ENCODE data around the gene TRIM39.
A peak's percentile ranks its signal among the peaks of the same experiment; 100 is the strongest.

TRIM39 gene

GRCh38 chr6:30327232-30327746, 562 bp downstream of the TRIM39 start:
- DNase-seq (ENCODE audit: extremely low read depth in 1 of 2, low read depth in 1 of 2), result no peak

- DNase-seq (ENCODE audit: extremely low read depth in 1 of 2, low read depth in 1 of 2), result no peak
Measured at GRCh38 chr6:30328397-30328796, 1.7 kb downstream of the TRIM39 start.

- no peak for DNase-seq (ENCODE audit: extremely low read depth in 1 of 2, low read depth in 1 of 2)
Measured at GRCh38 chr6:30329331-30329730, 2.6 kb downstream of the TRIM39 start.

GRCh38 chr6:30331981-30332380, 5.3 kb downstream of the TRIM39 start:
- no peak for DNase-seq (ENCODE audit: extremely low read depth in 1 of 2, low read depth in 1 of 2)

- no peak for DNase-seq (ENCODE audit: extremely low read depth in 1 of 2, low read depth in 1 of 2)
Measured at GRCh38 chr6:30334075-30334783, 7.5 kb downstream of the TRIM39 start.

GRCh38 chr6:30340589-30341054, 13.9 kb downstream of the TRIM39 start:
- no peak for DNase-seq (ENCODE audit: extremely low read depth in 1 of 2, low read depth in 1 of 2)

GRCh38 chr6:30341218-30341617, 14.5 kb downstream of the TRIM39 start:
- no peak for DNase-seq (ENCODE audit: extremely low read depth in 1 of 2, low read depth in 1 of 2)

GRCh38 chr6:30341728-30342127, 15.0 kb downstream of the TRIM39 start:
- no peak for DNase-seq (ENCODE audit: extremely low read depth in 1 of 2, low read depth in 1 of 2)

- no peak for DNase-seq (ENCODE audit: extremely low read depth in 1 of 2, low read depth in 1 of 2)
Measured at GRCh38 chr6:30344191-30344867, 17.6 kb downstream of the TRIM39 start.

GRCh38 chr6:30344868-30345671, 18.3 kb downstream of the TRIM39 start, which contains the start of gene RPP21:
Gene RPP21, plus strand, starts transcription at chr6:30345156. Its CDS starts 16 bp downstream, at chr6:30345172.
- DNase-seq (ENCODE audit: extremely low read depth in 1 of 2, low read depth in 1 of 2), result peak; percentile 74 to 79

GRCh38 chr6:30345852-30346251, 19.1 kb downstream of the TRIM39 start:
- DNase-seq (ENCODE audit: extremely low read depth in 1 of 2, low read depth in 1 of 2), result no peak

- no peak for DNase-seq (ENCODE audit: extremely low read depth in 1 of 2, low read depth in 1 of 2)
Measured at GRCh38 chr6:30348957-30349356, 22.2 kb downstream of the TRIM39 start.

GRCh38 chr6:30349421-30350177, 22.9 kb downstream of the TRIM39 start:
- no peak for DNase-seq (ENCODE audit: extremely low read depth in 1 of 2, low read depth in 1 of 2)

- no peak for DNase-seq (ENCODE audit: extremely low read depth in 1 of 2, low read depth in 1 of 2)
Measured at GRCh38 chr6:30350524-30350923, 23.8 kb downstream of the TRIM39 start.

- no peak for DNase-seq (ENCODE audit: extremely low read depth in 1 of 2, low read depth in 1 of 2)
Measured at GRCh38 chr6:30352550-30352949, 25.8 kb downstream of the TRIM39 start.

- no peak for DNase-seq (ENCODE audit: extremely low read depth in 1 of 2, low read depth in 1 of 2)
Measured at GRCh38 chr6:30355281-30355680, 28.6 kb downstream of the TRIM39 start.

- no peak for DNase-seq (ENCODE audit: extremely low read depth in 1 of 2, low read depth in 1 of 2)
Measured at GRCh38 chr6:30356536-30356935, 29.8 kb downstream of the TRIM39 start.

- peak in 1 of 2 donors; percentile 18 for DNase-seq (ENCODE audit: extremely low read depth in 1 of 2, low read depth in 1 of 2)
Measured at GRCh38 chr6:30357678-30358540, 31.2 kb downstream of the TRIM39 start.

GRCh38 chr6:30359276-30359675, 32.5 kb downstream of the TRIM39 start:
- DNase-seq (ENCODE audit: extremely low read depth in 1 of 2, low read depth in 1 of 2), result no peak

GRCh38 chr6:30360139-30360538, 33.4 kb downstream of the TRIM39 start:
- no peak for DNase-seq (ENCODE audit: extremely low read depth in 1 of 2, low read depth in 1 of 2)
